ENCODE measurements around the gene ATP6AP1.

The ATP6AP1 gene

DNA sequence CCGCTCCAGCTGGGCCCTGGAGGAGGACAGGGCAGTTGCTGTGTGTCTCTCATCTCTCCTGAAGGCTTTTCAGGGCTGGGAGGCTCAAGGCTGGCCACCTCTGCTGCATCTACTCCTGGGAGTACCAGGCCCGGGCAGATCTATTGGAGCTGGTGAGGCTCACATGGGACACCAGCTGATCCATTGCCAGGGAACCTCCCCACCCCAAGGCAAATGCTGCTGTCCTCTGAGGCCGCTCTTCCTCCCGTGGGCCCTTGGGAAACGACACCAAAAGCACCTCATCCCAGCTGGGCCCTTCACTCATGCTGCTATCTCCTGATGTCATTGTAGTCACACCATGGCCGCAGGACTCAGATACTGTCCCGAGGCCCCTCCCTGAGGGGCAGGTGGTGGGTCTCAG, 54.3 kb downstream of the ATP6AP1 start:
- no peak for TF ChIP-seq CTCF (IDR thresholded peaks at IDR 0.05; ENCODE audit: low read length, missing control alignments)
- H3K4me3 ChIP-seq (replicated peaks; ENCODE audit: low read depth, low read length), result no peak overlapping the region
- DNase-seq (ENCODE audit: low read depth), result no peak

DNA sequence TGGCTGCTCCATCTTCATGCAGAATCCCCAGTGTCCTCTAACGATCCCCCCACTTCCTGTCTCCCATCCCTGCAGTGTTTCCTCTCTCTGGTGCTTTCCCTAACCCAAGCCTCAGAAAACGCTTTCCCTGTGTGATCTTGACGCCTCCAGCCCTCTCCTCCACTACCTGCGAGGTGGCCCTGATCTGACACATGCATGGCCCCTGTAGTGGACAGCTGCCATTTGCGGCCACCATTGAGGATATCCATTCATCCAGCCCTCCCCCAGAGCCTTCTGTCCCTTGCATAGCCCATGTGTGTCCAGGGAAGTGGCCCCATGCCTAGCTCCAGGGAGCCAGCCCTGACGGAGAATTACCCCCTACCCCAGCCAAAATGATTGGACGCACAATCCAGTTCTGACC, 54.8 kb downstream of the ATP6AP1 start:
- DNase-seq (ENCODE audit: low read depth), result no peak
- H3K4me3 ChIP-seq (replicated peaks; ENCODE audit: low read depth, low read length), result no peak overlapping the region
- TF ChIP-seq CTCF (IDR thresholded peaks at IDR 0.05; ENCODE audit: low read length, missing control alignments), result no peak

DNA sequence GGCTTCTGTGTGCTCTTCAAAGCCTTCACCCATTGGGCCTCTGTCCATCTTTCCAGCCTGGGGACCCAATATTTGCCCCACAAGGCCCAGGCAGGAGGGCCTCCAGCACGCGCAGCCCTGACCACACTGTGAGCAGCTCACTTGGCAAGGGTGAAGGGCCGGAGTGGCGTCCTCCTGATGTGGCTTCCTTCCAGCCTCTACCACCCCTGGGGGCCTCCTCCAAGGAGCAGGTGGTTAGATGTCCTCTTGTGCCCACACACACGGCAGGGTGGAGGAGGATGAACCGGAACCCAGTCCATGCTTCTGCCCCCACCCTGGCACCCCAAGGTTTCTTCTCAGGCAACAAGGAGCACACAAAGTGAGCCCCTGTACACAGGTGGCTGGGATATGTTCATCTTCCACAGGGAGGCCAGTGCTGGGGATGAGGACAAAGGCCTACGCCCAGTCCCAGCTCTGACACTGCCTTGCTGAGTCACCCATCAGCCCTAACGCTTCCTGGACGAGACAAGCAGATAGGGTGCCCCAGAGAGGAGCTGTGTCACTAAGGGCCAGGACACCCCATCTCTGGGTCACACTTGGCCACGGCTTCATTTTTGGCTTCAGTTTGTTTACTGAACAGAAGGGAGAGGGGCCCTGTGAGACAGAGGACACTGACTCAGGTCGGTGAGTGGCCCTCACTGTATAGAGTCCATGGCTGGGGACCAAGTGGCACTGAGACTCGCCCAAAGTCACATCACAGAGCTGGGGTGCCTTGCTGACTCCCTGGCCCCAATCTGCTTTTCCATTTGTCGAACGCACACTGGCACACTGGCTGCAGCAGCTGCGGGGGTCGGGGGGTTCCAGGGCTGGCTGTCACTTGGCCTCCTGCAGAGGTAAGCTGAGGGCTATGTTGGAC, 56.0 kb downstream of the ATP6AP1 start:
- DNase-seq (ENCODE audit: low read depth), result no peak
- H3K4me3 ChIP-seq (replicated peaks; ENCODE audit: low read depth, low read length), result no peak overlapping the region
- no peak for TF ChIP-seq CTCF (IDR thresholded peaks at IDR 0.05; ENCODE audit: low read length, missing control alignments)

GRCh38 chrX:154485150-154486051, 56.9 kb downstream of the ATP6AP1 start:
- TF ChIP-seq CTCF (IDR thresholded peaks at IDR 0.05; ENCODE audit: low read length, missing control alignments), result no peak
- DNase-seq (ENCODE audit: low read depth), result no peak
- H3K4me3 ChIP-seq (replicated peaks; ENCODE audit: low read depth, low read length), result peak overlapping the region; percentile 57

GRCh38 chrX:154486052-154486395, 57.5 kb downstream of the ATP6AP1 start:
- no peak for DNase-seq (ENCODE audit: low read depth)
- H3K4me3 ChIP-seq (replicated peaks; ENCODE audit: low read depth, low read length), result peak overlapping the region; percentile 57
- no peak for TF ChIP-seq CTCF (IDR thresholded peaks at IDR 0.05; ENCODE audit: low read length, missing control alignments)

Measured in fibroblast of pulmonary artery (primary cell).